Left hindlimb (tissue), 1 donor: ENCODE results near the gene PPP1CA.

Source experiments
- DNase-seq: peaks from one replicate; pipeline ENCODE4 v3.0.0-alpha.2; 2018

The PPP1CA gene

GRCh38 chr11:67401495-67402191, at the start of gene PPP1CA:
PPP1CA (minus strand) TSS chr11:67401858; CDS start chr11:67401782, 76 bp downstream.
- peak; percentile 96 for DNase-seq

- no peak for DNase-seq
Measured at GRCh38 chr11:67450796-67451657, 49.4 kb upstream of the PPP1CA start.

GRCh38 chr11:67449116-67449844, 47.6 kb upstream of the PPP1CA start:
- no peak for DNase-seq

- no peak for DNase-seq
Measured at GRCh38 chr11:67448220-67448609, 46.6 kb upstream of the PPP1CA start.

- no peak for DNase-seq
Measured at GRCh38 chr11:67445515-67445914, 43.9 kb upstream of the PPP1CA start.

- no peak for DNase-seq
Measured at GRCh38 chr11:67442504-67443404, 41.1 kb upstream of the PPP1CA start.

- DNase-seq, result no peak
Measured at GRCh38 chr11:67441731-67442351, 40.2 kb upstream of the PPP1CA start.

- no peak for DNase-seq
Measured at GRCh38 chr11:67441098-67441563, 39.5 kb upstream of the PPP1CA start.

GRCh38 chr11:67440229-67441097, 38.8 kb upstream of the PPP1CA start:
- DNase-seq, result no peak

- DNase-seq, result no peak
Measured at GRCh38 chr11:67439321-67440228, 37.9 kb upstream of the PPP1CA start.

GRCh38 chr11:67438158-67438902, 36.7 kb upstream of the PPP1CA start:
- DNase-seq, result no peak

- DNase-seq, result no peak
Measured at GRCh38 chr11:67437809-67438157, 36.1 kb upstream of the PPP1CA start.

GRCh38 chr11:67437082-67437808, 35.6 kb upstream of the PPP1CA start, which contains the start of gene PTPRCAP:
PTPRCAP (minus strand) TSS chr11:67437682; CDS start chr11:67437619, 63 bp downstream.
- no peak for DNase-seq

GRCh38 chr11:67436459-67437081, 34.9 kb upstream of the PPP1CA start:
- no peak for DNase-seq

GRCh38 chr11:67435727-67436458, 34.2 kb upstream of the PPP1CA start:
- DNase-seq, result no peak

- DNase-seq, result no peak
Measured at GRCh38 chr11:67435031-67435726, 33.5 kb upstream of the PPP1CA start.
